Measurements from ENCODE around the gene NR2C2. TPM values are rescaled to one million over a fixed set of nuclear protein-coding genes. Genes with fewer than 3 reads are reported as not detected.

NR2C2 gene
- total and polyA plus RNA-seq, 10 of the 15 experiments (the other 5 are each of a cell fraction or from before 2014, with no cell fraction given) = 2.7 to 30.3 (median 18.3) TPM

DNA sequence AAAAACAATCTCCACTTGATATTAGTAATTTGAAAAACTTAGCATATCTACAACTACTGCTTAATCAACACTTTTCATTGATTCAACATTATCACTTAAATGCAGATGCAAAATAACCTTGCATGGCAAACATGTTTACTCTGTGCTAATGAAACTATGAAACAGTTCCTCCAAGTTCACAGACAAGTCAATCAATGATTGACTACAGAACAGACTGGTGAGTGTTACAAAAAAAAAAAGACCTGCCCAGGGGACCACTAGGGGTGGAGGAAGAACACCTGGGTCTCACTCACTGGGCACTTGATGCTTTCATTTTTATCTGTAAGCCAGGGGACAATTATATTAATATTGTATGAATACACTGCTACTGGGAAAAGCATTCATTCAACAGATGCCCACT is 4.3 kb upstream of the NR2C2 start:
- FAIRE-seq = no peak
- no peak overlapping the region for H3K9ac ChIP-seq (ENCODE audit: control insufficient read depth, insufficient read depth, low read length)
- CTCF ChIA-PET = interaction anchor here (0.8 to 1.0 kb wide), 3 partner anchors 11 to 162 kb away, joined by 3 read pairs; no protein-coding TSS in a partner anchor
- H2AFZ ChIP-seq (ENCODE audit: control insufficient read depth, low read depth, low read length) = no peak overlapping the region
- peaks cover 23% of the 10 kb centered on the region for H3K79me2 ChIP-seq (ENCODE audit: control insufficient read depth, insufficient read depth, low read length)
- H3K9me3 ChIP-seq (replicated peaks; ENCODE audit: control insufficient read depth, insufficient read depth, low read length) = no peaks in the 10 kb centered on the region
- H3K4me2 ChIP-seq (ENCODE audit: control insufficient read depth, insufficient read depth) = no peak overlapping the region
- no peaks in the 10 kb centered on the region for H4K20me1 ChIP-seq (ENCODE audit: control insufficient read depth, insufficient read depth)
- intact Hi-C loops (cut with micrococcal nuclease; ENCODE audit: unreplicated experiment) (no loop called here), in situ Hi-C loops (cut with MboI) (no loop called here)
- BruUV-seq (replicated peaks) = no TSS peak
- H3K4me3 ChIP-seq = no peak overlapping the region
- H3K36me3 ChIP-seq (ENCODE audit: control insufficient read depth in 2 of 2, insufficient read depth in 2 of 2, low read length in 1 of 2) = peaks cover 0 to 6% of the 10 kb centered on the region in 2 experiments; a peak in 3 of 4 replicates
- no peak for ATAC-seq
- POLR2A ChIA-PET = no interaction called here
- no peak overlapping the region for H3K27ac ChIP-seq (ENCODE audit: control insufficient read depth, insufficient read depth)
- H3K4me1 ChIP-seq (ENCODE audit: control insufficient read depth, insufficient read depth, low read length) = no peaks in the 10 kb centered on the region; the same call in 1 of the 2 replicates
- TF ChIP-seq EP300 (IDR thresholded peaks at IDR 0.05; ENCODE audit: borderline replicate concordance in 1 of 2, control insufficient read depth in 1 of 2, low read depth in 2 of 2, low read length in 2 of 2) (peak in 1 of 2 experiments; percentile 44; a peak in 1 of 4 replicates), NR2C1 (IDR thresholded peaks at IDR 0.05) (no peak), ZNF384 (IDR thresholded peaks at IDR 0.05; ENCODE audit: borderline replicate concordance, low read depth, low read length) (peak; percentile 84; the same call in 1 of the 2 replicates), RBBP5 (conservative IDR thresholded peaks at IDR 0.05) (no peak), SMC3 (IDR thresholded peaks at IDR 0.05; ENCODE audit: borderline replicate concordance, low read length) (no peak), CHD1 (IDR thresholded peaks at IDR 0.05; ENCODE audit: low read depth, low read length) (no peak), CHD4 (IDR thresholded peaks at IDR 0.05) (no peak), NBN (IDR thresholded peaks at IDR 0.05) (no peak)
- TF ChIP-seq, protein P1, sequence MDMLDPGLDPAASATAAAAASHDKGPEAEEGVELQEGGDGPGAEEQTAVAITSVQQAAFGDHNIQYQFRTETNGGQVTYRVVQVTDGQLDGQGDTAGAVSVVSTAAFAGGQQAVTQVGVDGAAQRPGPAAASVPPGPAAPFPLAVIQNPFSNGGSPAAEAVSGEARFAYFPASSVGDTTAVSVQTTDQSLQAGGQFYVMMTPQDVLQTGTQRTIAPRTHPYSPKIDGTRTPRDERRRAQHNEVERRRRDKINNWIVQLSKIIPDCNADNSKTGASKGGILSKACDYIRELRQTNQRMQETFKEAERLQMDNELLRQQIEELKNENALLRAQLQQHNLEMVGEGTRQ (IDR thresholded peaks at IDR 0.05; ENCODE audit: borderline replicate concordance, low read depth, low read length) = no peak
- TF ChIP-seq, protein P2, sequence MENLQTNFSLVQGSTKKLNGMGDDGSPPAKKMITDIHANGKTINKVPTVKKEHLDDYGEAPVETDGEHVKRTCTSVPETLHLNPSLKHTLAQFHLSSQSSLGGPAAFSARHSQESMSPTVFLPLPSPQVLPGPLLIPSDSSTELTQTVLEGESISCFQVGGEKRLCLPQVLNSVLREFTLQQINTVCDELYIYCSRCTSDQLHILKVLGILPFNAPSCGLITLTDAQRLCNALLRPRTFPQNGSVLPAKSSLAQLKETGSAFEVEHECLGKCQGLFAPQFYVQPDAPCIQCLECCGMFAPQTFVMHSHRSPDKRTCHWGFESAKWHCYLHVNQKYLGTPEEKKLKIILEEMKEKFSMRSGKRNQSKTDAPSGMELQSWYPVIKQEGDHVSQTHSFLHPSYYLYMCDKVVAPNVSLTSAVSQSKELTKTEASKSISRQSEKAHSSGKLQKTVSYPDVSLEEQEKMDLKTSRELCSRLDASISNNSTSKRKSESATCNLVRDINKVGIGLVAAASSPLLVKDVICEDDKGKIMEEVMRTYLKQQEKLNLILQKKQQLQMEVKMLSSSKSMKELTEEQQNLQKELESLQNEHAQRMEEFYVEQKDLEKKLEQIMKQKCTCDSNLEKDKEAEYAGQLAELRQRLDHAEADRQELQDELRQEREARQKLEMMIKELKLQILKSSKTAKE (IDR thresholded peaks at IDR 0.05; ENCODE audit: low read depth, poor library complexity, severe bottlenecking) = peak; percentile 22
- TF ChIP-seq, protein P3, sequence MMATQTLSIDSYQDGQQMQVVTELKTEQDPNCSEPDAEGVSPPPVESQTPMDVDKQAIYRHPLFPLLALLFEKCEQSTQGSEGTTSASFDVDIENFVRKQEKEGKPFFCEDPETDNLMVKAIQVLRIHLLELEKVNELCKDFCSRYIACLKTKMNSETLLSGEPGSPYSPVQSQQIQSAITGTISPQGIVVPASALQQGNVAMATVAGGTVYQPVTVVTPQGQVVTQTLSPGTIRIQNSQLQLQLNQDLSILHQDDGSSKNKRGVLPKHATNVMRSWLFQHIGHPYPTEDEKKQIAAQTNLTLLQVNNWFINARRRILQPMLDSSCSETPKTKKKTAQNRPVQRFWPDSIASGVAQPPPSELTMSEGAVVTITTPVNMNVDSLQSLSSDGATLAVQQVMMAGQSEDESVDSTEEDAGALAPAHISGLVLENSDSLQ (IDR thresholded peaks at IDR 0.05) = peak; percentile 76
- RAD21 ChIA-PET (ENCODE audit: unreplicated experiment) = no interaction called here
- no peak for DNase-seq (ENCODE audit: low read depth, low spot score)
- H3K27me3 ChIP-seq (replicated peaks in 1 of 2; ENCODE audit: control insufficient read depth in 2 of 2, insufficient read depth in 2 of 2, low read length in 1 of 2) = no peaks in the 10 kb centered on the region
- SMC1A ChIA-PET (ENCODE audit: uncharacterized antibody, unreplicated experiment) = no interaction called here
